Measurements from ENCODE around the gene TBL1X. TPM values are rescaled to one million over a fixed set of nuclear protein-coding genes. Genes with fewer than 3 reads are reported as not detected.

TBL1X gene
- total and polyA plus RNA-seq, 2 of the 13 experiments (the other 11 are each of a cell fraction or from before 2014, with no cell fraction given), result 17.6 to 19.9 TPM

GRCh38 chrX:9510366-9510765 is 45.5 kb downstream of the TBL1X start (continued):
- TF ChIP-seq ZNF616 (CRISPR knock-in tag; IDR thresholded peaks at IDR 0.05; ENCODE audit: low read depth) (no peak), CREM (IDR thresholded peaks at IDR 0.05) (no peak), CREM (CRISPR knock-in tag; IDR thresholded peaks at IDR 0.05) (no peak), DPF2 (CRISPR knock-in tag; IDR thresholded peaks at IDR 0.05; ENCODE audit: borderline replicate concordance, low read depth) (no peak)

- H4K20me1 ChIP-seq (ENCODE audit: insufficient read depth, low read length), result no peaks in the 10 kb centered on the region
- no peak overlapping the region for H3K4me3 ChIP-seq (replicated peaks in 1 of 3; ENCODE audit: insufficient read depth in 1 of 3, low read depth in 2 of 3, low read length in 3 of 3)
- ATAC-seq (no peak), FAIRE-seq (no peak), DNase-seq (ENCODE audit: low spot score) (no peak)
- no peak for TF ChIP-seq MLLT10 (CRISPR knock-in tag; IDR thresholded peaks at IDR 0.05)
- no peak for TF ChIP-seq SIX1 (CRISPR knock-in tag; IDR thresholded peaks at IDR 0.05; ENCODE audit: borderline replicate concordance)
- no peak for TF ChIP-seq PHF8 (CRISPR knock-in tag; IDR thresholded peaks at IDR 0.05)
- TF ChIP-seq ISL2 (CRISPR knock-in tag; IDR thresholded peaks at IDR 0.05), result no peak
- TF ChIP-seq, protein P1, sequence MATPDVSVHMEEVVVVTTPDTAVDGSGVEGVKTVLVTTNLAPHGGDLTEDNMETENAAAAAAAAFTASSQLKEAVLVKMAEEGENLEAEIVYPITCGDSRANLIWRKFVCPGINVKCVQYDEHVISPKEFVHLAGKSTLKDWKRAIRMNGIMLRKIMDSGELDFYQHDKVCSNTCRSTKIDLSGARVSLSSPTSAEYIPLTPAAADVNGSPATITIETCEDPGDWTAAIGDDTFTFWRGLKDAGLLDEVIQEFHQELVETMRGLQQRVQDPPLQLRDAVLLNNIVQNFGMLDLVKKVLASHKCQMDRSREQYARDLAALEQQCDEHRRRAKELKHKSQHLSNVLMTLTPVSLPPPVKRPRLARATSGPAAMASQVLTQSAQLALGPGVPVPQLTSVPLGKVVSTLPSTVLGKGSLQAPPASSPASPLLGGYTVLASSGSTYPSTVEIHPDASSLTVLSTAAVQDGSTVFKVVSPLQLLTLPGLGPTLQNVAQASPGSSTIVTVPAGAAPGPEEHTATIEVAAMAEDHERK (CRISPR knock-in tag; IDR thresholded peaks at IDR 0.05; ENCODE audit: low read depth), result no peak
- TF ChIP-seq, protein P2, sequence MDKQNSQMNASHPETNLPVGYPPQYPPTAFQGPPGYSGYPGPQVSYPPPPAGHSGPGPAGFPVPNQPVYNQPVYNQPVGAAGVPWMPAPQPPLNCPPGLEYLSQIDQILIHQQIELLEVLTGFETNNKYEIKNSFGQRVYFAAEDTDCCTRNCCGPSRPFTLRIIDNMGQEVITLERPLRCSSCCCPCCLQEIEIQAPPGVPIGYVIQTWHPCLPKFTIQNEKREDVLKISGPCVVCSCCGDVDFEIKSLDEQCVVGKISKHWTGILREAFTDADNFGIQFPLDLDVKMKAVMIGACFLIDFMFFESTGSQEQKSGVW (CRISPR knock-in tag; IDR thresholded peaks at IDR 0.05; ENCODE audit: borderline replicate concordance), result no peak
- TF ChIP-seq MAFK (conservative IDR thresholded peaks at IDR 0.05 in 1 of 2, IDR thresholded peaks at IDR 0.05 in 1 of 2; ENCODE audit: low read length in 2 of 2), result peak in 1 of 2 experiments; percentile 78; a peak in 2 of 4 replicates
- TF ChIP-seq MAFF (IDR thresholded peaks at IDR 0.05; ENCODE audit: low read depth, low read length), result peak; percentile 54
- TF ChIP-seq ZNF274 (CRISPR knock-in tag; IDR thresholded peaks at IDR 0.05), result no peak
- TF ChIP-seq ZNF460 (CRISPR knock-in tag; IDR thresholded peaks at IDR 0.05; ENCODE audit: borderline replicate concordance), result no peak
- H3K27me3 ChIP-seq (ENCODE audit: control insufficient read depth in 1 of 2, insufficient read depth in 2 of 2, low read length in 2 of 2), result no peaks in the 10 kb centered on the region
- peaks cover 9% of the 10 kb centered on the region for H3K79me2 ChIP-seq (ENCODE audit: insufficient read depth, low read length)
- H3K9me3 ChIP-seq (ENCODE audit: low read length), result no peaks in the 10 kb centered on the region
- 100% methylated on average over 1 of the region's 3 CpGs for WGBS (ENCODE audit: low lambda C conversion rate)
- POLR2A ChIA-PET, result no interaction called here
- intact Hi-C loops (cut with micrococcal nuclease; ENCODE audit: unreplicated experiment) (no loop called here), in situ Hi-C loops (cut with HindIII; ENCODE audit: extremely low pct_ligation_motif_present, low pct_unique_long_range_greater_than_20kb) (no loop called here)
- peaks cover 0 to 9% of the 10 kb centered on the region in 2 experiments; a peak in 2 of 5 replicates for H3K36me3 ChIP-seq (replicated peaks in 1 of 2; ENCODE audit: control insufficient read depth in 1 of 2, insufficient read depth in 2 of 2, low read length in 2 of 2)
- H2AFZ ChIP-seq (ENCODE audit: low read length), result no peak overlapping the region
- no peak overlapping the region for H3K27ac ChIP-seq (ENCODE audit: extremely low read length, insufficient read depth, low read length)
- CTCF ChIA-PET (ENCODE audit: low intra/inter-chr PET ratio, low total read pairs), result no interaction called here
- peaks cover 6% of the 10 kb centered on the region for H3K4me1 ChIP-seq (ENCODE audit: insufficient read depth, low read length)
- no peak overlapping the region for H3K9ac ChIP-seq (ENCODE audit: insufficient read depth, low read depth, low read length)
- BruUV-seq (replicated peaks), result no TSS peak
- H3K4me2 ChIP-seq (ENCODE audit: low read depth, low read length), result no peak overlapping the region
Measured at GRCh38 chrX:9510980-9511379, 46.1 kb downstream of the TBL1X start.
